KG1 (cell line): ENCODE results near the gene EIF4E2.

ENCODE experiments used
- DNase-seq: peaks from one replicate; lab custom pipeline; 2025; lab: John Stamatoyannopoulos, UW

Gene EIF4E2, protein sequence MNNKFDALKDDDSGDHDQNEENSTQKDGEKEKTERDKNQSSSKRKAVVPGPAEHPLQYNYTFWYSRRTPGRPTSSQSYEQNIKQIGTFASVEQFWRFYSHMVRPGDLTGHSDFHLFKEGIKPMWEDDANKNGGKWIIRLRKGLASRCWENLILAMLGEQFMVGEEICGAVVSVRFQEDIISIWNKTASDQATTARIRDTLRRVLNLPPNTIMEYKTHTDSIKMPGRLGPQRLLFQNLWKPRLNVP

DNA sequence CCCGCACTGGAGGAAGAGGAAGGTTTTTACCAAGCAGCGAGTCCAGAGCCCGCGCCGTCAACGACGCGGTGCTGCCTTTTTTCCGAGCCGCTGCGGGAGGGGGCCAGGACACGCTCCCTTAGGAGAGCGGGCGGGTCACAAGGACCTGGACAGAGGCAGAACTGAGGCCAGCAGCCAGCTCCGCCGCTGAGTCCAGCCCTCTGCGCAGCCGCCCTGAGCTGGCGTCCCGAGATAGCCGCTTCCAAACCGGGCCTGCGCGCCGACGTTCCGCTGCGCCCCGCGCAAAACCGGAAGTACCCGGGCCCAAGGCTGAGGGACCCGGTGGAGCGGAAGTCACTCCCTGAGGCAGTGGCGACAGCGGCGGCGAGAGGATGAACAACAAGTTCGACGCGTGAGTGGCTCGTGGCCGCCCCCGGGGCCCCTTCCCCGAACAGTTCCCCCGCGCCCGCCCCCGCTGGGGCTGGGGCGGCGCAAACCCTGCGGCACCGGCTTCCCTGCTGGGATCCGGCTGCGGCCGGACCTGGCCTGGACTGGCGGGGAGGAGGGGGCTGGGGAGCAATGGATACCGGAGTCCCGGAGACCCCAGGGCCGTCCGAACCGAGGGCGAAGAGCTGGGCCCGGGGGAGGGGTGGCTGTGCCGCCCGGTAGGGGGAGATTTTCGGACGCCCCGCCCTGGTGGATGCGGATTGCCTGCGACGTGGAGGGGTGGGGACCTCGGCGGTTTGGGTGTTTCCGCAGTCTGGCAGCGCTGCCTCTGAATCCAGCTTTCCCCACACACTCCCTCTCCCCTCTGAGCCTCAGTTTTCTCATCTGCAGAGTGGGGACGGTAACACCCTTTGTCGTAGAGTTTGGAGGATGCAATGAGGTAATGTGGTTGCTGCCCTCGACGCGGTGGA is at the start of gene EIF4E2, which contains the start of gene TIGD1:
TSS of gene EIF4E2 (plus strand) at position 336 of the 896 bp plus-strand sequence. CDS start at position 372, 36 bp downstream.
TSS of gene TIGD1 (minus strand) at position 204 of the 896 bp plus-strand sequence. CDS start 675 bp downstream, outside the sequence.
- DNase-seq: peak; percentile 86

DNA sequence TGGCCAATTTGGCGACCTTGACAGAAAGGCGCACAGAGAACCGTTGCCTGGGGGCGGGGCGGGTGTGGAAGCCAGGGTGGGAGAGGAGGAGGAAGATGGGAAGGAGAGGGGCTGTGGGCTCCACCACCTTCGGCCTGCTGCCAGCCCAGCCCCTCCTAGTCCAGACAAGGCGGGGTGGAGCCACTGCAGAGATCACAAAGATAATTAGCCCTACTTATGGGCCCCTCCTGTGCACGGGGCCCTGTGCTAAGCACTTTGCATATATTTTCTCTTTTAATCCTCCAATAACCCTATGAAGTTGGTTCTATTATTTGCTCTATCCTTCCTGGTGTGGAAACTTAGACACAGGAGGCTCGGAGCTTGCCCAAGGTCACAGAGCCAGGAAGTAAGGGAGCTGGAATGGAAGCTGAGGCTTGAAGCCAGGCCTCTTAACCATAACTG is 49.1 kb upstream of the EIF4E2 start:
- no peak for DNase-seq

DNA sequence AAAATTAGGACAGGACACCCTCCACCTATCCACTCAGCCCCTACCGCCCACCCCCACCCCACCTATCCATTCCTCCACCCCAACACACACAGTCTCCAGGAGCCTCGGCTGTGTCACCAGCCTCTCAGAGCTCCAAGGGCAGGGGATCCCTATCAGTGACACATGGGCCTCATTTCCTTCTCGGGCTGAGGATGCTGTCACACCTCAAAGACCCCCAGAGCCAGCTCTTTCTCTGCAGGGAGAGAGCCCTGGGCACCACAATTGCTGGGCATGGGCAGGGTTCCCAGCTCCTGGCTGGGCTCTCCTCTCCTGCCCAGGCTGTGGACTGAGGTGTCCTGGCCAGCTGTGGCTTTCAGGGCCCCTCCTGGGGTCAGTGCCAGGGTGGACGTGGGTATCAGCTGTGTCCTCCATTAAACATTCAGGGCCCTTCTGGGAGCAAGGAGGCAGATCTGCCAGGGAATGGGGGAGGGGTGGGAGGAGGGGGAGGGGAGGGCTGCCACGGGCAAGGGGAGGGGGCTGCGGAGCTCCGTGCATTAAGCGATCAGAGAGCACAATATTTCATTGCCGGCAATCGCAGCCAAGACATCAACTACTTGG is 48.6 kb upstream of the EIF4E2 start:
- no peak for DNase-seq

DNA sequence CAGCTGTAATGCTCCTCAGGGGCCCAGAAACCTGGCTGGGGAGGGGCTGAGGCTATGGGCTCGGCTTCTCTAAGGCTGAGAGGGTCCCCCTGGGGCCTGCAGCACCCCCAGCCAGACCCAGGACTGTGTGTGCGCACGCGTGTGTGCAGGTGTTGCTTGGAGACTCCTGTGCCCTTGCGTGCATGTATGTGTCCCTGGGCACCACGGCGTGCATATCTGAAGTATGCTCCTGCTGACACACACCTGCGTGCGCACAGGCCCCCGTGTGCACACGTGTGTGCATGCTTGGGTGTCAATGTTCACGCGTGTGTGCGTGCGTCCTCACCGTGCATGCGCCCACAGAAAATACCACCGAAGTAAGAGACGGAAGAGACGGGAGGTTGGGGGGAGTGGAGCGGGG is 48.0 kb upstream of the EIF4E2 start:
- no peak for DNase-seq

DNA sequence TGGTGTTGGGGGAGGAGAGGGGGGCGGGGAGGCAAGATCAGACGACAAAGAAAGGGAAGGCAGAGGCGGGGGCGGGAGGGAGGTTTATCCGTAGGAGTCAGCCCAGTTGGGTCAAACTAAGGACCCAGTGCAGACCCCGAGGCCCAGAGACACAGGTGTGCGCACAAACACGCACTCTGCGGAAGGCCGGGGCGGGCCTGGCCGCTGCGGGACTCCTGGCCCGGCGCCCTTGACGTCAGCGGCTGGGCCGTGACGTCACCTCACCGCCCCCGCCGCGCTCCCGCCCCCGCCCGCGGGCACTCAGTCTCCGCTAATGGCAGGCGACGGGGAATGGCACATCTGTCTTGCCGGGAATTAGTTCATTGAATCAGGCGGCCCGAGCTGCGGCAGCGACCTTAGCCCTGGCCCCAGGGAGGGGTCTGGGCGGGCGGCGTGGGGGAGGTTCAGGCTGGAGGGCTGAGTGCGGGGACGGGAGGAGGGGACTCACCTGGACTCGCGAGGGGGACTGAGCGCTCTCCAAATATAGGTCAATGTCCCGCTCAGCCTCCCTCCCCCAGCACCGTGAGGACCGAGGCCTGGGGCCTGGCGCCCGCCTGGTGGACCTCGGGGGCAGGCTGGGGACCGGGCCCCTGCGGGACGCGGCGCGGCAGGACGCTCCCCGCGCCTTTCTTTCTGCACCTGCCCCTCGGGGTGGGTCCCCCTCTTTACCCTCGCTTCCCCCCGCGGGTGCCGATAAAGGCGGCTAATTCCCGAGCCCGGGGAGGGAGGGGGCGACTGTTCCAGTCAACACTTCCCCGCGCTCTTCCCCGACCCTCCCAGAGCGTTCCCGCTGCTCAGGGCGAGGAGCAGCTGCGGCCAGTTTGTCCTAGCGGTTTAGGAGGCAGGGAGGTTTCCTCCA is 47.3 kb upstream of the EIF4E2 start:
- DNase-seq: no peak

DNA sequence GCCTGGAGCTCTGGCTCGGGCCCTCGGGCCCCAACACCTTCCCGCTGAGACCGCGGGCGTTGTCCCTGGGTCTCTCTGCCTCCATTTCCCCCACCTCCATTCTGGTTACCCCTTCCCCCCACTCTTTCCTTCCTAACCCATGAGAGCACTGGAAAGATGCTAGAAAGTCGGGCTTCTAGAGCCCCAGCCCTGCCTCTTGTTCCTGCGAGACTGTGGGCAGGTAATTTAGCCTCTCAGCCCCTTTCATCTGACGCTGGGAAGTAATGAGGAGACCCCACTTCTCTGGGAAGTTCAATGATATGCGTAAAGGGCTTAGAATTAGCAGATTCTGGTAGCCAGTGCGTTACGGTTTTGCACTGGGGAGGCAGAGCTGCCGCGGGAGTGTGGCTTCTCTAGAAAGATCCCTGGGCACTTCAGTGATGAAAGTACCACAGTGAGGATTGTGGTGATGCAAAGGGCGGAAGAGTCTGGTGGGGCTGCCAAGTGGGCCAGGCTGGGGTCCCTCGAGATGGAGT is 46.6 kb upstream of the EIF4E2 start:
- no peak for DNase-seq

DNA sequence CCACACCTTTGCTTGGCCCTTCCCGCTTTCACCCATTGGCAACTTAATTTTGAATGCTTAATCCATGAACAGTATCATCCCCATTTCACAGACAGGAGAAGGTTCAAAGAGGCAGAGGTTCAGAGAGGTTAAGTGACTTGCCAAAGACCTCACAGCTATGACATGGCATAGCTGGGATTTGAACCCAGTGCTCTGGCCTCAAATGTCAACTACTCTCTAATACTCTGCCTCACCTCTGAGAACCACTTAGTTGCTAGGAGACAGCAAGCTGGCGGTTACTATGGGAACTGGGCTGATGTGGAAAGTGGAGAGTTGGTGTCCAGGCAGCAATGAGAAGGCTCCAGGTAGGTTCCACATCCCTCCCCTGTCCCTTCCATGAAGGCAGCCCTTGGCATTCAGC is 46.1 kb upstream of the EIF4E2 start:
- no peak for DNase-seq

DNA sequence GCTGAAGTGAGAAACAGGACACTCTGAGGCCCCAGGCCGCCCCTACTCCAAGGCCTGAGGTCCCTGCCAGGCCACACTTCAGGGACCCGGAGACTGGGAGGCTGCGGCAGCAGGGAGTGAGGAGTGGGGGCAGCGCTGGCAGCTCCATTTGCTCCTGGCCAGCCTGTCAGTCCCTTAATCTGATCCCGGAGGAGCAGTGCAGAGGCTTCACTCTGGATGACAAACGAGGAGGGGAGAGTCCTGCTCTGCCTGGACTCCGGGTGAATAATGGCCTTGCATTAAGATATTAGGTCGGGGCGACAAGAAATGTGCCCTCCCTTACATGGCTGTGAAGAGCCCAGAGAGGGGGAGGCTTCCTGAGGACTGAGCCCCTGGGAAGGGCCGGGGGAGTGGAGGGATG is 44.6 kb upstream of the EIF4E2 start:
- DNase-seq: no peak

DNA sequence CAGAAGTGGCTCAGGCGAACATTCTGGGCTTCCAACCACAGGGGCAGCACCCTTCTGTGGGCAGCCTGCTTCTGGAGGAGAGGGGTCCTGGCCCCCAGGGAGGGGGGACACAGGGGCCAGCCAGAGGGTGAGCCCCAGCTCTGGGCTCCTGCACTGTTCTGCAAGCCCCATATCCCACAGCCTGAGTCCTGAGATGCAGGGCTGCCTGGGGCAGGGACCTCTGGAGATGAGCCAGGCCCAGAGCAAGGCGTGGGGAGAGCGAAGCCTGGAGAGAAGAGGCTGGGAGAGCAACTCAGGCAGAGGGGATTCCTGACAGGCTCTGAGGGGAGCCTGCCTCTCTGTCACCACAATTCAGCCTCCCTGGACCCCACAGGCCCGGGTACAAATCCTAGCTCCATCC is 43.8 kb upstream of the EIF4E2 start:
- no peak for DNase-seq

DNA sequence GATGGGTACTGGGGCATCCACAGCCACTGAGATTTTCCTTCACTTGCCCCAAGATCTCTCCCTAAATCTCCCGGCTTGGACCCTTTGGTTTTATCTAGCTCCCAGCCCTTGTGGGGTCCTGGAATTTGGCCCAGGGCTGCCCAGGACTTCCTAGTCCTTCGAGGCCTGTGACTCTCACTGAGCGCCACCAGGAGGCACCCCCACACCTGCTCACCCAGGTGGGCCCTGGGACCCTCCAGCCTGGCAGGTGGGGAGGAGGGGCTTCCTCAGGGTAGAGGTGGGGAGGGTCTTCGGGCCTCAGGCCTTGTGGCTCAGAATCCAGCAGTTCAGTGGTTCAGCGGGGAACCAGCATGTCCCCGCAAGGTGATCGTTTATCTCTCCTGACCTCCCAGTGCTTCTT is 42.2 kb upstream of the EIF4E2 start:
- DNase-seq: no peak

DNA sequence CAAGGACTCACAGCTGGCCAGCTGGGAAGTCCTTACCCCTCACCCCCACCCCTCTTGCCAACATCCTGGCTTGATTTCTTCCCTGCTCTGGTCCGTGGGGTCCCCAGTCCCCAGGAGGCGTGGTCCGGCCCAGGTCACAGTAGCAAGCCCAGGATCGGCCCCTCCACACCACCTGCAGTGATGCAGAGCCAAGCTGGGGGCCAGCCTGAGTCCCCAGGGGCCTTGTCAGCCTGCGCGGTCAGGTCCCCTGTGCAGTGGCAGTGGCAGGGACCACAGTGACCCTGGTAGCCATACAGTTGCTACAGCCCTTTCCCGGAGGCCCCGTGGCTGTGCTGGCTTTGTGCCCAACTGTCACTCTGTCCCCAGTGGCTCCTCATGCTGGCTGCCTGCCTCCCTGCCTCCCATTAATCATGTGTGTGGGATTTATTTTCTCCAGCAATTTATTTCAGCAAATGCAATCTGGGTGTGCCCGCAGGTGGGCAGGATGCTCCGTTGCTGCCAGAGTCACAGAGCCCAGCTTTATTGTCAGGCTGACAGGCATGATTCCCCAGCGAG is 39.1 kb upstream of the EIF4E2 start:
- no peak for DNase-seq

DNA sequence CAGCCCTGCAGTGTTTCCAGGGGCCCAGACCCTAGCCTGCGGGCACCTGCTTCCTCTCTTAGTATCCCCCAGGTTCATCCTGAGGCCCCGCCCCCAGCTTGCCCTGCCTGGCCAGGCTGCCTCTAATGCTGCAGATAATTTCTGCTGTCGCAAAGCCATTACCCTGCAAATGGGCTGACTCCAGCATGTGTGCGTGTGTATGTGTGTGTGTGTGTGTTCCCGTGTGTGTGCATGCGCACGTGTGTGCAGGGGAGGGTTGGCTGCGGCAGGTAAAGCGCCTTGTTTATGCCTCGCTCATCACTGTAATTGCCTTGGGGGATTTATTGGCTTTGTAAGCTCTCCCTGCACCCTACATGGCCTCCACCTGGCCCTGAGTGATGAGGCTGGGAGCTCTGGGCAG is 37.9 kb upstream of the EIF4E2 start:
- no peak for DNase-seq

DNA sequence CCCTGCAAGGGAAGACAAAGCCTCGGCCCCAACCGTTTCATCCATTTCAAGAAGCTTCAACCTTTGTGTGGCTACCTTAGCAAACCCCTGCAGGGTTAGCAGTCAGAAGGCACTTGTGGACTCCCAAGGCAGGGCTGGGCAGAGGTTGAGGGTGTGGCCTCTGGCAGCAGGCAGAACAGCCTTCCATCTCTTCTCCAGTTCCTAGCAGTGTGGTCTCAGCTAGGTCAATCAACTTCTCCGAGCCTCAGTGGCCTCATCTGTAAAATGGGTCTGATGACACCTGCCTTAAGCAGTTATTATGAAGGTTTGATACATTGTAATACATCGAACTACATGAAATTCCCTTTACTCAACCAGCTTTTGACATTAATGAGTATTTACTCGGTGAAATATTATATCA is 37.1 kb upstream of the EIF4E2 start:
- no peak for DNase-seq

DNA sequence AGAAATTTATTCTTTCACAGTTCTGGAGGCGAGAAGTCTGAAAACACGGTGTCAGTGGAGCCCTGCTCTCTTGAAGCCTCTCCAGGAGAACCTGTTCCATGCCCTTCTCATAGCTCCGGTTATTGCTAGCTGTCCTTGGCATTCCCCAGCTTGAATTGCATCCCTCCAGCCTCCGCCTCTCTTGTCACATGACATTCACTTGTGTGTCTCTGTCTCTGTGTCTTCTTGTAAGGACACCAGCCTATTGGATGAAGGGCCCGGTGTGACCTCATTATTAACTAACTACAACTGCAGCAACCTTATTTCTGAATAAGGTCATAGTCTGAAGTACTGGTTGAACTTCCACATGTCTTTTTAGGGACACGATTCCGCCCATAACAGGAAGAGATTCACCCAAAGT is 34.9 kb upstream of the EIF4E2 start:
- DNase-seq: no peak

DNA sequence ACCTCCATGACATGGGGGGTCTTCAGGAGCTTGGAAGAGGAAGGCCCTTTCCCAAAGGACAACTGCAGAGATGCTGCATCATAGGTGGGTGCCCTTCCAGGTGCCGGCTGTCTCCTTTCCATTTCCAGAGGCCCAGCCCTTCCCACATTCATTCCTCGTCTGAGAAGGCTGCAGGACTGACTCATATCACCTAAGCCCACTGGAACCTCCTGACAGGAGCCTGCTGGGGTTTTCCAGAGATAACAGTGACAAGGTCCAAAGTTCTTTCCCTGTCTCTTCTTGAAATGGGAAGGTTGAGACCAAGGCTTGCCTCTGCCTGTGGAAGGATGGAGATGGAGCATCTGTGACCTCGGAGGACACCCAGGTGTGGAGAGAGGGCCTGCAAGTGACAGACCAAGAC is 33.9 kb upstream of the EIF4E2 start:
- no peak for DNase-seq

DNA sequence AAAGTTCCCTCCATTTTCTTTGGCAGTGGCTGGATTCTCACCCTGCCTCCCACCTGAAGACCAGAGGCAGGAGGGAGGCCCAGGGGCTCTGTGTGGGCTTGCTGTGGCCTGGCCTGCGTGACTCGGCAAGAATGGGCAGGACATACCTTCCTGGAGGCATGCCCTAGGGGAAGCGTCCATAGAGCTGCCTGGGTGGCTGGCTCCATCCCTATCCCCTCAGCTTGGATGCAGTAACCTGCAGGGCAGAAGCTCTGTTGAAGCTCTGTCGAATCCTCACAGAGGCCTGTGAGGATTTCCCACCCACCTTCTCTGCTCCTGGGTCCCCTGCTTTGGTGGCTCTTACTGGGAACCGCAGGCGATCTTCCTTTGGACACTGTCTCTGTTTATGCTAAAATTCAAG is 31.6 kb upstream of the EIF4E2 start:
- DNase-seq: no peak

DNA sequence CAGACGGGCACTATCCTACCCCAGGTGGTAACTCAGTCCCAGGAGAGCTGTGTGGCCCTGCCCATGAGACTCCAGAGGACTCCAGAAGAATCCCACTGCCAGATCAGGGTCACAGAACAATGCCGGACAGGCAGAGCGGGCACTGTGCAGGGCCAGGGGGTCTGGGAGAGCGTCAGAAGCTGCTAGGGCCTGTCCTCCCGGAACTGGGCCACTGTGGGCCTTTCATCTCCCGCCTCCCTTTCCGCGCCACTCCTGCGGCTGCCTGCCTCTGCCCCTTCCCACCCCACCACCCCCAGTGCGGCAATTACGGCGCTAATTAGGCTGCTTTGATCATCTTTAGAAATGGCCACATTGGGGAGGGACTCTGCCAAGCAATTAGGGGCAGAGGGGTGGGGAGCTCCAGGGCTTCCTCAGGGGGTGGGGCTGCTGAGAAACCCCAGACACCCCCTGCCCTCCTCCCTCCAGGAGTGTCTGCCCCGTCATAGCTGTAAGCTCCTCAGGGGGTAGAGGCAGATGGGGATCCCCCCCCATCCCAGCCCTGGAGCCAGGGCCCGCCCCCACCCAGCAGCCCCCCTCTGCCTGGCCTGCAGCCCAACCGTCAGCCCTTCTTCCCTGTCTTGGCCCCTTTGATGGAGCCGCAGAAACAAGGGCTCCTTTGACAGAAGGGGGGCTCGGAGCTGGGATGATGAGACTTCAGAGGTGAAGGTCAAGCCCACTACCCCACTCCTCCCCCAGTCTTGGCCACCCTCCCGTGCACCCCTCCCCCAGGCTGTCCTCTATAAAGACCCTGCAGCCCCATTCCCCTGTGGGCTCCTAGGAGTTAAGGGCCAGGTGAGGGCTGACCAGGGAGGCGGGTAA is 30.7 kb upstream of the EIF4E2 start, which contains the start of gene PRSS56:
TSS of gene PRSS56 (plus strand) at position 808 of the 858 bp plus-strand sequence. CDS start 211 bp downstream, outside the sequence.
- no peak for DNase-seq

DNA sequence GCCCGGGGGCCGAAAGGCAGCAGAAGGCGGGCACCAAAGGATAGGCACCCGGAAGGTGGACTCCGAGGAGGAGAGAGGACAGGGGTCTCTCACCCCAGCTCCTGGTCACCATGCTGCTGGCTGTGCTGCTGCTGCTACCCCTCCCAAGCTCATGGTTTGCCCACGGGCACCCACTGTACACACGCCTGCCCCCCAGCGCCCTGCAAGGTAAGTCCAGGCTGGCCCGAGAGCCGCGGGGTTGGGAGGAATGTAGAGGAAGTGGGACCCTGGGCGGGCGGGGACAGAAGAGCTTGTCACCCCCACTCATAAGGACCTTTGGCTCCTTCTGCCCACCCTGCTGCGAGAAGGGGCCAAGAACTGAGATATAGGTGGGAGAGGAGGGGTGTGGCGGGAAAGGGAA is 30.0 kb upstream of the EIF4E2 start:
- no peak for DNase-seq

DNA sequence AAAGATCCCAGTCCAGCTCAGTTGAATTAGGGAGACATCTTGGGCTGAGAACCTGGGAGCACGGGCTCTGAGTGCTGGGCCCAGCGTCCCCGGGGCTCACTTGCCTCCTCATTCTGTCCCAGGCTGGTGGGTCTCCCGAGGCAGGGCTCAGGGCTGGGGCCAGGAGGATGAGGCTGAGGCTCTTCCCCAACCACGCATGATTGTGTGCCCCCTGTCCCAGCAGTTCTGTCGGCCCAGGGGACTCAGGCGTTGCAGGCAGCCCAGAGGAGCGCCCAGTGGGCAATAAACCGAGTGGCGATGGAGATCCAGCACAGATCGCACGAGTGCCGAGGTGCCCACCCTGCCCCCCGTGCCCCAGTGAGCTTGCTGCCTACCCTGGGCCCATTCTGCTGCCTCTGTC is 29.4 kb upstream of the EIF4E2 start:
- DNase-seq: no peak

DNA sequence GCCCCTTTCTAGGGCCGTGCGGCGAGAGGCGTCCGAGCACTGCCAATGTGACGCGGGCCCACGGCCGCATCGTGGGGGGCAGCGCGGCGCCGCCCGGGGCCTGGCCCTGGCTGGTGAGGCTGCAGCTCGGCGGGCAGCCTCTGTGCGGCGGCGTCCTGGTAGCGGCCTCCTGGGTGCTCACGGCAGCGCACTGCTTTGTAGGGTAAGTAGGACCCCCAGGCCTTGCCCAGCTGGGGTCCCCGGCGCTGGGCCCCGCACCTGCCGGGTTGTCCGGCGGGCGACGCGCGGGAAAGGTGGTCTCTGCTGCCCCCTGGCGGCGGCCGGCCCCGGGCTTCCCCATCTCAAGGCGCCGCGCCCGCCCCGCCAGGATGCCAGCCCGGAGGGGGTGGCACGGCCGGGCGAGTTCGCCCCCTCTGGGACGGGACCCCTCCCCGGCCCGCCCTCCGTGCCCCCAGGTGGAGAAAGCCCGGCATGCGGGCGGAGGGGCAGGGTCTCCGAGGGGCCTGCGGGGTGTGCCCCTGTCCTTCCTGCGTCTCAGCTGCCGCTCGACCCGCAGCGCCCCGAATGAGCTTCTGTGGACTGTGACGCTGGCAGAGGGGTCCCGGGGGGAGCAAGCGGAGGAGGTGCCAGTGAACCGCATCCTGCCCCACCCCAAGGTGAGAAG is 28.4 kb upstream of the EIF4E2 start:
- no peak for DNase-seq
